Activated T-cell treated with anti-CD3 and anti-CD28 coated beads, Interleukin-2, amount 50 U/mL, for 48 hours (primary cell): ENCODE measurements around the gene GPX6.
"Not testable (repeated sequence)": the region's sequence is repeated elsewhere in the genome, so short reads cannot be mapped to it uniquely, and the experiment has no call there.

ENCODE experiments used
- DNase-seq, 2 experiments: peaks; one replicate each; pipeline ENCODE4 v3.0.0-alpha.2; 2020

The GPX6 gene

GRCh38 chr6:28523241-28523622 is 7.6 kb upstream of the GPX6 start:
- DNase-seq = peak; percentile 26 to 43

DNA sequence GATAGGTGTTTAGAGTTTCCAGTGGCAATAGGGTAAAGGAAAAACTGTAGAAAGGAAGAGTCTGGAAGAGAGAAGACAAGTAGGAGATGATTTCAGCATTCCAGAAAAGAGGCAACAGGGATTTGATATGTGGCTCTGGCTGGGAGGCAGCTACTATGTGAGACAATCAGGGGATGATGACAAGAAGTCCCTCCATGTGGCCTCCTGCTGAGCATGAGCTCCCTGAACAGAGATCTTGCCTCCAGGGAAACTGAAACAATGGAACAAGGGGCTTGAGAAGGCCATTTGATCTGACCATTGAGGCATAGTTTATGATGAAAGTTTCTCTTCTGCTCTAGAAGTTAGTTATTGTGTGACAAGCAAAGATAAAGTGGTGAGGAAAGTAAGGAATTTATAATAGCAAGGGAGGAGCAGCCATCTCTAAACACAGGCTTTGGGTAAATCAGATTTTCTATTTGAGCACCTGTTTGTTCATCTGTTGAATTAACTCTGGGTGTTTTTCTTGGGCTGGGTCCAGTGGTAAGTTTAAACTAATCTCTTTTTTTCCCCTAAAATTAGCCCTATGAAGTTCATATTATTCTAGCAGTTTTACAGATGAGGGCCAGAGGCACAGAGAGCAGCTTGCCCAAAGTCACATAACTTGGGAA is 7.1 kb upstream of the GPX6 start:
- DNase-seq = no peak

DNA sequence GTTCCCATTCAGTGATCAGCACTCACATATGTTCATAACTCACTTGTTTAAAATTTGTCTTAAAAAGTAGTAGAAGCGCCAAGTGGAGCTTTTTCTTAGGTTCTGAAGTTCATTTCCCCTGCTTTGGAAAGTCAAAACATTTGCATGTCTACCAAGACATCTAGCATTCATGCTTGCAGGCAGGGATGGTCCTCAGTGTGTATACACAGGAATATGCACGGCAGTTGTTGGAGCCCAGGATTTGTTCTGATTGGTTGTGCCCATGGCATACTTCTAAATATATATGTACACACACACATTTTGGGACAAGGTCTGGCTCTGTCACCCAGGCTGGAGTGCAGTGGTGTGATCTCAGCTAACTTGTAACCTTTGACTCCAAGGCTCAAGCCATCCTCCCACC is 2.4 kb upstream of the GPX6 start:
- no peak for DNase-seq

- not testable (repeated sequence) for DNase-seq
Observed at GRCh38 chr6:28512387-28512786, 3.2 kb downstream of the GPX6 start.

DNA sequence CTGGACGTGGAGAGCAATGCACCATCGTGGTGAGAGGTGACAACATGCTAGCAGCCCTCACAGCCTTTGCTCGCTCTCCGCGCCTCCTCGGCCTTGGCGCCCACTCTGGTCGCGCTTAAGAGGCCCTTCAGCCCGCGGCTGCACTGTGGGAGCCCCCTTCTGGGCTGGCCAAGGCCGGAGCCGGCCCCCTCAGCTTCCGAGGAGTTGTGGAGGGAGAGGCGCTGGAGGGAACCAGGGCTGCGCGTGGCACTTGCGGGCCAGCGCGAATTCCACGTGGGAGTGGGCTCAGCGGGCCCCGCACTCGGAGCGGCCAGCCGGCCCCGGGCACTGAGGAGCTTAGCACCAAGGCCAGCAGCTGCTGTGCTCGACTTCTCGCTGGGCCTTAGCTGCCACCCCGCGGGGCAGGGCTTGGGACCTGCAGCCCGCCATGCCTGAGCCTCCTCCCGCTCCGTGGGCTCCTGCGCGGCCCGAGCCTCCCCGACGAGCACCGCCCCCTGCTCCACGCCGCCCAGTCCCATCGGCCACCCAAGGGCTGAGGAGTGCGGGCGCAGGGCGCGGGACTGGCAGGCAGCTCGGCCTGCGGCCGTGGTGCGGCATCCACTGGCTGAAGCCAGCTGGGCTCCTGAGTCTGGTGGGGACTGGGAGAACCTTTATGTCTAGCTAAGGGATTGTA is 3.8 kb downstream of the GPX6 start:
- DNase-seq = no peak

DNA sequence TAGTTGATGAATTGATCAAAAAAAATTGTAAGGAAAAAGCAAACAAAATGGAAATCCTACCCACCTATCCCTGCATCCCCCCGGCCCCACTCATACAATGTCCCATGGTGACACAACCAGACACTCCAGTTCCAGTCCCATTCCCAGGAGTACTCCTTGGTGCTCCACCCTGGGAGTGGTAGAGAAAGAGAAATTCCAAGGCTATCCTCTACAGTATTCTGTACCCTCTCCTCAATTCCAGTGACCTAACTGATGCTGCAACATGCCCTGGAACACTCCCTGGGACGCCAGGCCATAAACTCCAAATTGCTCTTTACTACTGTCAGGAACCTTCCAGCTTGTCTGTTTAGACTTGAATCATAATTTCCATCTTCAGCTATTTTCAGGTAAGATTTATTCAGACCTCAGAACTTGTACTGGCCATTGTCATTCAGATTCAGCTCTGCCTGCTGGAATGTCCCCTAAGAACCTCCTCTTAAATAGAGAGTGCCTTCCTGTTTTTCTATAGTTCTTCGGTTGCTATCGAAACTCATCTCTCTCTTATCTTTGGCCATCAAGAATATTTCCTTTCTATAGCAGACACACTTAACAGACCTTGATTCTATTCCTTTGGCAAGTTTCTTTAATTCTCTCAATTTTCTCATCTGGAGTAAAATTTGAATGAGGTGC is 8.7 kb downstream of the GPX6 start:
- DNase-seq = no peak

DNA sequence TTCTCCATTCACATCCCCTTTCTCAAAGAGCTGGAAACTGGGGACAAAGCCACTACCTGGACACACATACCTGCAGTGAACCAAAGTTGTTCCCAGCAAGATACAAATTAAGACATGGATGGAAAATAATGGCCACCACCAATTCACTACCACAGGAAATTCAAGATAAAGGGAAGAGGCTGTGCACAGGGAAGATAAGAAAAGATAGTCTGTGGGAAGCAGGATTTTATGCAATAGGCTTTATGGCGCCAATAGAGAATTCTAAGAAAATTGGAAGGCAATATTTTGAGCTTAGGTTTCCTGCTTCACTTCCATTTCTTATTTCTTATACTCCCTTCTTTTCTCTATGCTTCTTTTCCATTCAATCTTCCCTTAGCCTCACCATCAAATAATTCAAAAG is 9.9 kb downstream of the GPX6 start:
- DNase-seq = no peak

DNA sequence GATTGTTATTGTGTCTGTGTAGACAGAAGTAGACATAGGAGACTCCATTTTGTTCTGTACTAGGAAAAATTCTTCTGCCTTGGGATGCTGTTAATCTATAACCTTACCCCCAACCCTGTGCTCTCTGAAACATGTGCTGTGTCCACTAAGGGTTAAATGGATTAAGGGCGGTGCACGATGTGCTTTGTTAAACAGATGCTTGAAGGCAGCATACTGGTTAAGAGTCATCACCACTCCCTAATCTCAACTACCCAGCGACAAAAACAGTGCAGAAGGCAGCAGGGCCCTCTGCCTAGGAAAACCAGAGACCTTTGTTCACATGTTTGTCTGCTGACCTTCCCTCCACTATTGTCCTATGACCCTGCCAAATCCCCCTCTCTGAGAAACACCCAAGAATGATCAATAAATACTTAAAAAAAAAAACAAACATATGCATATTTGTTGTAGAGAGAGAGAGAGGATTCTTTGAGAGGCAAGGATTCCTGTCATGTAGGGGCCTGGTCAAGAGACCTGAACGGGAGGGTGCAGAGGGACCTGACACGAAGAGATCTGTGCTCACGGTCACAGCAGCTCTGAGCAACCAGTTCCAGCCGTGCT is 12.8 kb downstream of the GPX6 start:
- DNase-seq = not testable (repeated sequence)

- DNase-seq = not testable (repeated sequence)
Observed at GRCh38 chr6:28502136-28502535, 13.5 kb downstream of the GPX6 start.

GRCh38 chr6:28501259-28501658 is 14.3 kb downstream of the GPX6 start:
- no peak for DNase-seq

DNA sequence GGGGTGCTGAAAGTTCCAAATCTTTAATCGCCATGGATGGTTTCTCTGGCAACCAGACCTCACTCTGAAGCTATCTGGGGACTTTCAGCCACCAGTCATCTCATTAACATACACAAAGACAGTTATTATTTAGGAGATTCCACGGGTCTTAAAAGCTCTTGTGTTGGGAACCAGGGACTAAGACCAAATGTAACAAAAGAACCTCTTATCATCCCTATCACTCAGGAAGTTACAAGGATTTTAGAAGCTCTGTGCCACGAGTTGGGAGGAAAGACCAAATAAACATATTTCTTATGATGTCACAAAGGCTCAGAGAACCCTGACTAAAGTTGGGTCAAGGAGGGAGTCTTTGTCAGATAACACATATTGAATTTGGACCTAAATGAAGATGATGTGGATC is 17.7 kb downstream of the GPX6 start:
- no peak for DNase-seq

DNA sequence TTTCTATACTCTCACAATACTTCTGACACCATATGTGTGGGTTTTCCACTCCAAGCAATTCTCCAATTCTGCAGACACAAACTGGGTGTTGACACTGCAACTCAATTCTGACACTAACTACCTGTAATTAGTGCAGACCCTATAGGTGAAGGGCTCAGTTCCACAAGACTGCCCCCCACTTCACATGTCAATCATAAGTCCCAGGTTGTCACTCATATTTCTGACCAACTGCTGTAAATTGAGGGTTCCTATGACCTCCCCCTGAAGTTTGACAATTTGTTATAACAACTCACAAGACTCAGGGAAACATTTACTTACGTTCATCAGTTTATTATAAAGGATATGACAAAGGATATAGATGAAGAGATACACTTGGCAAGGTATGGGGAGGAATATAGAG is 18.3 kb downstream of the GPX6 start:
- DNase-seq = no peak

GRCh38 chr6:28496099-28496779 is 19.4 kb downstream of the GPX6 start:
- no peak for DNase-seq

DNA sequence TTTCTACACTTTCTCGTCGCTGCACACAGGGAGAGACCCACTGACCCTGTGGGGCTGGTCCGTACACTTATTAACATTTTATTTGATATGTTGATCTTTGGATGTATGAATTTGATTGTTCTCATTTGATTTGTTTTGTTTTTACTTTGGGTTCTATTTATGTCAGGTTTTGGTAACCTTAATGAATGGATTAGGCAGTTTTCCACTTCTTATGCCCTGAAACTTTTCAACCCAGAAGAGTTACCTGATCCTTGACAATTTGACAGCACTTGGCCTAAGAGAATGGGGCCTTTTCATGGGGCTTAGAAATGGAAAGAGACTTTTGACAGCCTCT is 23.6 kb downstream of the GPX6 start:
- DNase-seq = no peak

DNA sequence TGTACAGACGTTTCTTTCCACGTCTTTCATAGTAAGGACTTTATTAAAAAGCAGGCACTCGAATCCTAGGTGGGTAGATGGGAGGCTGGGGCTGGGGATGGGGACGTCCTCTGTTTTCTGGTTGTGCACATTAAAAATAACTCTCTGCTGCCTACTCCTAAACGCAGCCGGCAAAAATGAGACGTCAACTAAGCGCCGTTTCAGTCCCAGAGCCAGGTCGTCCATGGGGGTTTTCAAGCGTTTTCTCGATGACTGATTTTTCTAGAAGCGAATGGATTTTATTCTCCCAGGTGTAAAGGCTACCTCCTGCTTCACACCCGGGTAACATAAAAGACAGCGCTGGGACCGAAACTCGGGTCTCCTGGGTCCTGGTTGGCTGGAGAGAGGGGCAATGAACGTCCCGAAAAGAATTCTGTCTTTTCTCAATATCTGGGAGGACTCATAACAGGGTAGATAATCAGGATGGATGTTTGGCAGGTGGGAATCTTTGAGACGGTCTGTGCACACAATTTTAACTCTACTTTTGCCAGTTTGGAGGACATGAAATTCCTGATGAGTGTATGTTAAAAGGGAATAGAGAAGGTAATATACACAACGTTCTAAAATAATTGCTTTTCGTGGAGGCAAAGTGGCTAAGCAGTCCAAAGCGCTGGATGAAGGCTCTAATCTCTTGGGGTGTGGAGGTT is 25.2 kb downstream of the GPX6 start:
- no peak for DNase-seq

DNA sequence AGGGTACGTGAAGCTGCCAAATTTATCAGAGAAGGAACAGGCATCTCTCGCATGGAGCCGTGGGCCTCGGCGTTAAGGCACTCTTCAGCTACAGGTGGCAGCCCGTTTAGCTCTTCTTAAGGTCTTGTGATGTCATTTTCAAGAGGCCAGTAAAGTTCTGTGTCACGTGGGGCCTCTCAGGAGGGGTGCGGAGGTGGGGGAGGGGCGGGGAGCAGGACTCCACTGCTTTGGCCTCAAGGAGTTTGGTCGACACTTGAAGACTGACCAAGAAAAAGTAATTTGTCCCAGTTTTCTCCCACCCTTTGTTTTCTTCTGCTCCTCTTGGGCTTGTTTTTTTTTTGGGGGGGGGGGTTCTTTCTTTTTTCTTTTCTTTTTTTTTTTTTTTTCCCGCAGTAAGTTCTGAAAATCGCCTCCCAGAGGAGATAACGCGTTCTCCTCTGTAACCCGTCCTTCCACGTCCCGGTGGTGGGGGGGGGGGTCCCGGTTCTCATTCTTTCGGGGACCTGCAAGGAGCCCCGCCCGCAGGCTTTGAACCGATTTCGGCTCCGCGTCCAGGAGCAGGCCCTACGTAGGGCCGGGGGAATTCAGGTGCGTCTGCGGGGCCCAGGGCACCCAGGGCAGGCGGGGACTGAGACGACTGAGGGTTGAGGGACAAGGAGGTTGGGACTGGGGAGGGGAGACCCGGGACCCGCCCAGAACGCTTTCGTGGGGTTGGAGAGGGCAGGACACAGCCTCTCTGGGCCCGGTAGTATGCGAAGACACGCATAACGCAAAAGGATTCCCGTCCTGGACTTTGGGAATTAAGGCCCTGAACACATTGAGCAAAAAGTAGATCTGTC is 26.0 kb downstream of the GPX6 start:
- DNase-seq = peak; percentile 62

- DNase-seq = peak; percentile 61 to 72
Observed at GRCh38 chr6:28488916-28489365, 26.7 kb downstream of the GPX6 start.

DNA sequence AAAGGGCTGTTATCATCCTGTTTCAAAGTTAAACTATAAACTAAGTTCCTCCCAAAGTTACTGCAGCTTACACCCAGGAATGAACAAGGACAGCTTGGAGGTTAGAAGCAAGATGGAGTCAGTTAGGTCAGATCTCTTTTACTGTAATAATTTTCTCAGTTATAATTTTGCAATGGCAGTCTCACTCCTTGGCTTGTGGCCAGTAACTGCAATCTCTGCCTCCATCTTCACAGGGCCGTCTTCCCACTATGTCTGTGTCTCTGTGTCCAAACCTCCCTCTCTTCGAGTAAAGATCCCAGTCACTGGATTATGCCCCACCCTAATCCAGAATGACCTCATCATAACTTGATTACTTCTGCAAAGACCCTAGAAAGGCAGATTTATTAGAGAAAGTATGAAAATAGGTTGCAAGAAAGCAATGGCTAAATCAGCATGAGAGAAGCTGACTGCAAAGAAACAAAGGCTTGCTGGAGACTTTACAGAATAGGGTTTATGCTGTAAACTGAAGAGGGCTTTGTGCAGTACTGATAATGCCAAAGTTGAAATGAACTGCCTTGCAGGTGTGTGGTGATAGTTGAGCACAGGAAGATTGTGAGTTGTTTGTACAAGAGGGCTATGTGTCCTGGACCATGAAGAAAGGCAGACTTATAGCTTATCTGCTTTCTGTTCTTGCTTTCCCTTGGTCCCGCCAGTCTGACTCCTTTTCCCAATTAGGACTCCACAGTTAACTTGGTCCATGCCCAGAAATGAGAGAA is 28.4 kb downstream of the GPX6 start:
- no peak for DNase-seq

GRCh38 chr6:28486533-28486932 is 29.1 kb downstream of the GPX6 start:
- no peak for DNase-seq

DNA sequence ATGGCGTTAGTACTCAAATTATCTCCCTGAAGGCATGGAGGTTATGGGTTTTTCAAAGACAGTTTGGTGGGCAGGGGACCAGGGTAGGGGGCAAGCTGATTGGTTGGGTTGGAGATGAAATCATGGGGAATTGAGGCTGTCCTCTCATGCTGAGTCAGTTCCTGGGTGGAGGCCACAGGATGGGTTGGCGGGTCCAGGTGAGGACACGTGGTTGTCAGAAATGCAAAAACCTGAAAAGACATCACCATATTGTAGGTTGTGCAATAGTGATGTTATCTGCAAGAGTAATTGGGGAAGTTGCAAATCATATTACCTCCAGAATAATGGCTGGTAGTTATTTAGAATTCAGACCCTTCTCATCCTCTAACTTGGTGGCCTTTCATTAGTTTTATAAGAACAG is 30.1 kb downstream of the GPX6 start:
- DNase-seq = no peak
